ENCODE results near the gene ATP9B.

ATP9B gene

GRCh38 chr18:79418236-79418635 is 349.0 kb downstream of the ATP9B start:
- H3K4me3 ChIP-seq (ENCODE audit: low read depth, low read length): no peak overlapping the region
- no peak for TF ChIP-seq CTCF (IDR thresholded peaks at IDR 0.05; ENCODE audit: control insufficient read depth, extremely low read depth, insufficient read depth)
- DNase-seq (ENCODE audit: low read depth): no peak

GRCh38 chr18:79418642-79419041 is 349.4 kb downstream of the ATP9B start:
- no peak for TF ChIP-seq CTCF (IDR thresholded peaks at IDR 0.05; ENCODE audit: control insufficient read depth, extremely low read depth, insufficient read depth)
- H3K4me3 ChIP-seq (ENCODE audit: low read depth, low read length): no peak overlapping the region
- no peak for DNase-seq (ENCODE audit: low read depth)

- TF ChIP-seq CTCF (IDR thresholded peaks at IDR 0.05; ENCODE audit: control insufficient read depth, extremely low read depth, insufficient read depth): no peak
- no peak overlapping the region for H3K4me3 ChIP-seq (ENCODE audit: low read depth, low read length)
- DNase-seq (ENCODE audit: low read depth): no peak
Measured at GRCh38 chr18:79420033-79420745, 351.0 kb downstream of the ATP9B start.

GRCh38 chr18:79421275-79421857 is 352.2 kb downstream of the ATP9B start:
- TF ChIP-seq CTCF (IDR thresholded peaks at IDR 0.05; ENCODE audit: control insufficient read depth, extremely low read depth, insufficient read depth): no peak
- DNase-seq (ENCODE audit: low read depth): no peak
- H3K4me3 ChIP-seq (ENCODE audit: low read depth, low read length): no peak overlapping the region

GRCh38 chr18:79422022-79422782 is 353.0 kb downstream of the ATP9B start:
- TF ChIP-seq CTCF (IDR thresholded peaks at IDR 0.05; ENCODE audit: control insufficient read depth, extremely low read depth, insufficient read depth): no peak
- H3K4me3 ChIP-seq (ENCODE audit: low read depth, low read length): no peak overlapping the region
- DNase-seq (ENCODE audit: low read depth): no peak

GRCh38 chr18:79422783-79423165 is 353.6 kb downstream of the ATP9B start:
- H3K4me3 ChIP-seq (ENCODE audit: low read depth, low read length): no peak overlapping the region
- TF ChIP-seq CTCF (IDR thresholded peaks at IDR 0.05; ENCODE audit: control insufficient read depth, extremely low read depth, insufficient read depth): no peak
- no peak for DNase-seq (ENCODE audit: low read depth)

Measured in LNCaP clone FGC (cell line).